NCI-H2227 (cell line): ENCODE data around the gene SLC15A4.
A peak's percentile ranks its signal among the peaks of the same experiment; 100 is the strongest.
"Not testable (repeated sequence)": the region's sequence is repeated elsewhere in the genome, so short reads cannot be mapped to it uniquely, and the experiment has no call there.

Source experiments
- DNase-seq: peaks from one replicate; lab custom pipeline; 2025; ENCODE audit not compliant: unreplicated experiment; lab: John Stamatoyannopoulos, UW

The SLC15A4 gene

GRCh38 chr12:128844031-128844635 is 20.4 kb upstream of the SLC15A4 start:
- no peak for DNase-seq

- no peak for DNase-seq
Observed at GRCh38 chr12:128843538-128843937, 19.8 kb upstream of the SLC15A4 start.

GRCh38 chr12:128842579-128842978 is 18.8 kb upstream of the SLC15A4 start:
- DNase-seq = no peak

- no peak for DNase-seq
Observed at GRCh38 chr12:128840862-128841468, 17.2 kb upstream of the SLC15A4 start.

- not testable (repeated sequence) for DNase-seq
Observed at GRCh38 chr12:128839885-128840284, 16.1 kb upstream of the SLC15A4 start.

- DNase-seq = no peak
Observed at GRCh38 chr12:128833418-128833817, 9.7 kb upstream of the SLC15A4 start.

- DNase-seq = no peak
Observed at GRCh38 chr12:128830505-128830893, 6.7 kb upstream of the SLC15A4 start.

- no peak for DNase-seq
Observed at GRCh38 chr12:128829861-128830504, 6.2 kb upstream of the SLC15A4 start.

GRCh38 chr12:128827724-128828123 is 4.0 kb upstream of the SLC15A4 start:
- DNase-seq = no peak

- no peak for DNase-seq
Observed at GRCh38 chr12:128825835-128826234, 2.1 kb upstream of the SLC15A4 start.

- peak; percentile 74 for DNase-seq
Observed at GRCh38 chr12:128823216-128823915, 392 bp downstream of the SLC15A4 start.

- no peak for DNase-seq
Observed at GRCh38 chr12:128820723-128821432, 2.9 kb downstream of the SLC15A4 start.

GRCh38 chr12:128820253-128820652 is 3.5 kb downstream of the SLC15A4 start:
- DNase-seq = no peak

GRCh38 chr12:128819293-128820144 is 4.2 kb downstream of the SLC15A4 start:
- no peak for DNase-seq

- no peak for DNase-seq
Observed at GRCh38 chr12:128818065-128819022, 5.4 kb downstream of the SLC15A4 start.

- peak; percentile 58 for DNase-seq
Observed at GRCh38 chr12:128817111-128818015, 6.4 kb downstream of the SLC15A4 start.

GRCh38 chr12:128816643-128816920 is 7.2 kb downstream of the SLC15A4 start:
- no peak for DNase-seq
